Stimulated activated naive CD8-positive, alpha-beta T cell treated with anti-CD3 and anti-CD28 coated beads, Interleukin-15, Interleukin-2, amounts not matched to agents 100 ng/mL and 50 ng/mL, for 24 hours (primary cell): ENCODE data around the gene HNRNPR.
A peak's percentile ranks its signal among the peaks of the same experiment; 100 is the strongest.

ENCODE experiments used
- H3K27ac Mint-ChIP-seq: one replicate; pipeline ENCODE4 v1.8.0; 2021; ENCODE audit warnings: mild to moderate bottlenecking, mixed read lengths
- H3K27me3 Mint-ChIP-seq: one replicate; pipeline ENCODE4 v1.8.0; 2021; ENCODE audit warnings: mixed read lengths
- H3K36me3 Mint-ChIP-seq: one replicate; pipeline ENCODE4 v1.8.0; 2021; ENCODE audit warnings: low read depth, mixed read lengths
- H3K4me1 Mint-ChIP-seq: one replicate; pipeline ENCODE4 v1.8.0; 2021; ENCODE audit warnings: low read depth, mixed read lengths
- H3K4me3 Mint-ChIP-seq: one replicate; pipeline ENCODE4 v1.8.0; 2021; ENCODE audit warnings: mild to moderate bottlenecking, mixed read lengths
- H3K9me3 Mint-ChIP-seq: one replicate; pipeline ENCODE4 v1.8.0; 2021; ENCODE audit warnings: mixed read lengths

The HNRNPR gene

GRCh38 chr1:23371987-23372880, 28.1 kb upstream of the HNRNPR start:
- H3K4me1 Mint-ChIP-seq: peaks cover 20% of the 10 kb centered on the region
- no peak overlapping the region for H3K27ac Mint-ChIP-seq
- no peak overlapping the region for H3K4me3 Mint-ChIP-seq
- H3K9me3 Mint-ChIP-seq: no peaks in the 10 kb centered on the region
- H3K27me3 Mint-ChIP-seq: no peaks in the 10 kb centered on the region
- H3K36me3 Mint-ChIP-seq: no peaks in the 10 kb centered on the region

DNA sequence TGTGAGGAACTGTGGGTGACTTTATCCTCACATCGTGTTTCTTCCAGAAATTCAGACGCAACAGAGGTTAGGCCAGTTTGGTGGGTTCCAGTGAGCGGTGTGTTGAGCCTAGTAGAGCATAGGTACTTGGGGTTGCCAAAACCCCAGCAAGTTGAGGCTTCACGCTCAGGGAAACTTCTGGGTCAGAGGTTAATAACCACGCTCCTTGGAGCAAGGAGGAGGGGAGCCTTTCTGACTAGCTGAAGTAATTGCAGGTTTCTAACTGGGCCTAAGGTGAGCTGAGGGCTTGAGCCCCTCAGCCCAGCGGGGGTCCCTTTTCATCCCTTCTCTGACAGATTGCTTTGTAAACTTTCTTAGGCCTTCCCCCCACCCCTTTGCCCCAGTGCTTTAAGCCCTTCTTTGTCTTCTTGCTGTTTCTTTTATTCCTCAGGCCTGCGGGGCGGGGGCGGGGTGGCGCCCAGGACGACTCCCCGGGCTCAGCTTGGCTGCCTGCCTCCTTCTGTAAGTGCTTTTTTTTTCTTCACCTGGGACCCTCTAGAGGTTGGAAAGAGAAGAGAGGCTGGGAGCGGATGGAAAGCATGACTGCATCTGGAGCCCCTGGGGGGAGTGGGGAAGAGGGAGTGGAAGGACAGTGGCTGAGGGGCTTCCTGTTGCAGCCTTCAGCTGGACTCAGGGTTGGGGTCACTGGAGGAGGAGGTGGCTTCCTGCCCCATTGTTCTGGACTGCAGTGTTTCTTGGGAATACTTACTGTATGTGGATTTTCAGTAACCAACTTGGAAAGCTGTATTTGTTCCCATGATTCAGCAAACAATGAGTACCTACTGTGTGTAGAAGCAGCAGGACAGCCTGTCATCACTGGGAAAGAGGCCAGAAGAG, 26.9 kb upstream of the HNRNPR start:
- peak overlapping the region; percentile 94 for H3K4me3 Mint-ChIP-seq
- peaks cover 12% of the 10 kb centered on the region for H3K36me3 Mint-ChIP-seq
- H3K9me3 Mint-ChIP-seq: no peaks in the 10 kb centered on the region
- no peaks in the 10 kb centered on the region for H3K27me3 Mint-ChIP-seq
- H3K4me1 Mint-ChIP-seq: peaks cover 33% of the 10 kb centered on the region
- H3K27ac Mint-ChIP-seq: no peak overlapping the region

DNA sequence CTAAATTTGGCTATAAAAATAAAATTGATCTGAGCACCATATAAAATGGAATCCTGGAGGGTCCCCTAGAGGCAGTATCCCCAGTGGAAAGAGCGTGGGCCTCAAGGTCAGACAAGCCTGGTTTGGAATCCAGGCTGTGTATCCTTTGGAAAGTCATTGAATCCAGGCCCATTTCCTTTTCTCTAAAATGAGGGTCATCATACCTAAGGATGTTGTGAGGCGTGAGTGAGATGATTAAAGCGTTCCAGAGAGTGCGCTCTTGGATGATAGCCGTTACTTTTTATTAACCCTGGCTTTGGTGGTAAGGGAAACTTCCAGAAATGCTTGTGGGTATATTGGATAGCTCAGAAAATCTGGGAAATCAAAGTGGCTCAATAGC, 26.2 kb upstream of the HNRNPR start:
- Mint-ChIP-seq H3K36me3 (peaks cover 16% of the 10 kb centered on the region), H3K27me3 (no peaks in the 10 kb centered on the region), H3K9me3 (no peaks in the 10 kb centered on the region), H3K4me3 (peak overlapping the region; percentile 94), H3K27ac (no peak overlapping the region), H3K4me1 (peaks cover 35% of the 10 kb centered on the region)

GRCh38 chr1:23369335-23370013, 25.4 kb upstream of the HNRNPR start, which contains the start of gene ZNF436:
TSS of gene ZNF436 (minus strand) at chr1:23369836. CDS start at chr1:23368005, 1,831 bp downstream.
- no peaks in the 10 kb centered on the region for H3K27me3 Mint-ChIP-seq
- H3K36me3 Mint-ChIP-seq: peaks cover 21% of the 10 kb centered on the region
- H3K9me3 Mint-ChIP-seq: no peaks in the 10 kb centered on the region
- H3K4me1 Mint-ChIP-seq: peaks cover 35% of the 10 kb centered on the region
- H3K4me3 Mint-ChIP-seq: peak within 1 kb of the TSS; percentile 94
- peak within 1 kb of the TSS; percentile 99 for H3K27ac Mint-ChIP-seq

DNA sequence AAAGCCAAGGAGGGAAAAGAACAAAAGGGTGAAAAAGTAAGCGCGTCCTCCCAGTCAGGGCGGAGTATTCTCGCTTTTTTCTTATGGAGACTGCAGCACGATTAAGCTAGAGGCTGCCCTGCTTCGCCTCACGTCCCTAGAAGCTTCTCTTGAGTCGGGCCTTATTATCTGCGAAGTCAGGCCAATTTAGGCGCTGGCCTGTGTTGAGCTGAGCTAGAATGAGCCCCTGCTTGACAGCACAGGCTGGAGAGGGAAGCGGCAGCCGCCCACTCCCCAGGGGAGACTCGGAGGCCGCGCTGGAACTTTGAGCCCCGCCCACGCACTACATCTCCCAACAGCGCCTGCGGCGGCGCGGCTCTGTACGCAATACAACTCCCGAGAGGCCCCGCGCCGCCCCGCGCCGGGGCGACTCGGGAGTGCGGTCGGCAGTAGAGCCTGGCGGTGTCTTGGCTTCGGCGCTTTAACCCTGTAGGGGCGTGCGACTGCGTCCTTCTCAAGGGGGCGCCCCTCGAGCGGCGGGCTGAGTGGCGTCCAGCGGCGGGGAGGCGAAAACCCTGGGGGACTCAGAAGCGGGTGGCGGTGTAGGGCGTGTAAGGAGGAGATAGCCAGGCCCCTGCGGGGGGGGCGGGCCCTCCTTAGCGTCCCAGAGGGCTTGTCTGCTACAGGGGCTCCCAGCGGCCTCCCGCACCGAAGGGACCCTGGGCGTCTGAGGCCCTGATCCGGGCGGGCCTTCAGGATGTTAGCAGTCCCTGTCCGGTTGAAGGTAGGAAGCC, 24.7 kb upstream of the HNRNPR start:
- Mint-ChIP-seq H3K27ac (peak overlapping the region; percentile 99), H3K36me3 (peaks cover 29% of the 10 kb centered on the region), H3K9me3 (no peaks in the 10 kb centered on the region), H3K4me3 (peak overlapping the region; percentile 94), H3K27me3 (no peaks in the 10 kb centered on the region), H3K4me1 (peaks cover 35% of the 10 kb centered on the region)

DNA sequence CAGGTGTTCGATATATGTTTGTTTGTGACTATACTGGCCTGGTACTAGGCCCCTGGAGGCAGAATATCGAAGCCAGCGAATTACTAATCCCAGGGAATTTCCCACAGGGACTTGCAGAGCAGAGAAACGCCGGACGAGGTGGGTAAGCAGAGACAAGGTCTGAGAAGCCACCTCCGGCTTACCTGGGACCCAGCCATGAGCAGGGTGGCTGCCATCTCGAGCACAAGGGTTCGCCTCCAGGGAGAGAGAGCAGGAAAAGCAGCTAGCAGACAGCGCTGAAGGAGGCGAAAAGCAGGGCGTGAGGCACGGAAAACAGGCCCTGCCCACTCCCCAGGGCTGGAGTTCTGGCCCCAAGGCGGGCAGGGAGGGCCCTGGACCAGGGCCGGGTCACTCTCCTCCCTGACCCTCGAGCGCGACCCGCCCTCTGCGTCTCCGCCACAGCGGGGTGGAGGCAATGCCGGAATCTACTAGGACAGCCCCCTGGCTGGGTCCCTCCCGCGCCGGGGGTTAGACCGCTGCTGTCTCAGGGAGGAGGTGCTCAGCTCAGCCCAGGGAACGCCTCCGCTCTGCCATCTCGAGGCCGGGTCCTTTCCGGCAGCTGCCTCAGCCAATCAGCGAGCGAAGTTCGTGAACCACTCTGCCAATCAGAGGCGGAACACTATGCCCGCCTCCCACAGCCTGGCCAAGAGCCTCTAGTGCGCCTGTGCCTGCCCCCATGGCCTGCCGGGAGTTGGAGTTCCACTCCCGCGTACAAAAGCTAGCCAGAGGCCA, 23.9 kb upstream of the HNRNPR start:
- H3K4me1 Mint-ChIP-seq: peaks cover 35% of the 10 kb centered on the region
- peak overlapping the region; percentile 94 for H3K4me3 Mint-ChIP-seq
- H3K36me3 Mint-ChIP-seq: peaks cover 36% of the 10 kb centered on the region
- peaks cover 2% of the 10 kb centered on the region for H3K9me3 Mint-ChIP-seq
- H3K27ac Mint-ChIP-seq: peak overlapping the region; percentile 99
- no peaks in the 10 kb centered on the region for H3K27me3 Mint-ChIP-seq

GRCh38 chr1:23367451-23367790, 23.3 kb upstream of the HNRNPR start:
- peaks cover 35% of the 10 kb centered on the region for H3K4me1 Mint-ChIP-seq
- H3K9me3 Mint-ChIP-seq: peaks cover 7% of the 10 kb centered on the region
- peak overlapping the region; percentile 94 for H3K4me3 Mint-ChIP-seq
- peak overlapping the region; percentile 99 for H3K27ac Mint-ChIP-seq
- H3K36me3 Mint-ChIP-seq: peaks cover 42% of the 10 kb centered on the region
- H3K27me3 Mint-ChIP-seq: no peaks in the 10 kb centered on the region

DNA sequence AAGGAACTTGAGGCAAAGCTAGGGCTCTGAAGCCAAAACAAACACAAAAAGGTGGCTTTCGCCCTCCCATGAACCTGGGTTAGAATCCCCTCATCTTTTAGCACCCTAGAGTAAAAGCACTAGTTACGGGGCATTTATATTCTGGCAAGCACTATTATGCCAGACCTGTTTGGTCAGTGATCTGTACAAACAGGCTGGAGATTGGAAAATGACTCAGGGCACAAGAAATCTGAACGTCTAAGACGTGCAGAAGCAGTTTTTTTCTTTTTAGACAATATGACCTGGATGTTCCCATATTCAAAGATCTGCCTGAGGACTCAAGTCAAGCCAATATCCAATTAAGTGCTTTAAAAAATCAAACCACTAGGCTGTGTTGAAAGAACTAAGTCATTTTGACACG, 22.5 kb upstream of the HNRNPR start:
- Mint-ChIP-seq H3K4me3 (peak overlapping the region; percentile 94), H3K9me3 (peaks cover 12% of the 10 kb centered on the region), H3K36me3 (peaks cover 50% of the 10 kb centered on the region), H3K27me3 (no peaks in the 10 kb centered on the region), H3K4me1 (peaks cover 35% of the 10 kb centered on the region), H3K27ac (no peak overlapping the region)

GRCh38 chr1:23366146-23366545, 22.1 kb upstream of the HNRNPR start:
- Mint-ChIP-seq H3K27me3 (no peaks in the 10 kb centered on the region), H3K4me1 (peaks cover 35% of the 10 kb centered on the region), H3K4me3 (no peak overlapping the region), H3K36me3 (peaks cover 55% of the 10 kb centered on the region), H3K9me3 (peaks cover 16% of the 10 kb centered on the region), H3K27ac (no peak overlapping the region)

DNA sequence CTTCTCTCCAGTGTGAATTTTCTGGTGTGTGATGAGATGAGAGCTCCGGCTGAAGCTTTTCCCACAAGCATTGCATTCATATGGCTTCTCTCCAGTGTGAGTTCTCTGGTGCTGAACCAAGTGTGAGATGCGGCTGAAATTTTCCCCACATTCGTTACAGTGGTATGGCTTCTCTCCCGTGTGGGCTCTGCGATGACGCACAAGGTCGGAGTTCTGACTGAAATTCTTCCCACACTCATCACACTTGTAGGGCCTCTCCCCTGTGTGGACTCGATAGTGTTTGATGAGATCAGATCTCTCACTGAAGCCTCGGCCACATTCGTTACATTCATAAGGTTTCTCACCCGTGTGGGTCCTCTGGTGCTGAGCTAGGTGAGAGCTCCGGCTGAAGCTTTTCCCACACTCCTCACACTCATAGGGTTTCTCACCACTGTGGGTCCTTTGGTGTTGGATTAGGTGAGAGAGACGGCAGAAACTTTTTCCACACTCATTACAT, 18.2 kb upstream of the HNRNPR start:
- Mint-ChIP-seq H3K27ac (no peak overlapping the region), H3K9me3 (peaks cover 39% of the 10 kb centered on the region), H3K4me3 (no peak overlapping the region), H3K4me1 (peaks cover 15% of the 10 kb centered on the region), H3K27me3 (no peaks in the 10 kb centered on the region), H3K36me3 (peaks cover 84% of the 10 kb centered on the region)

DNA sequence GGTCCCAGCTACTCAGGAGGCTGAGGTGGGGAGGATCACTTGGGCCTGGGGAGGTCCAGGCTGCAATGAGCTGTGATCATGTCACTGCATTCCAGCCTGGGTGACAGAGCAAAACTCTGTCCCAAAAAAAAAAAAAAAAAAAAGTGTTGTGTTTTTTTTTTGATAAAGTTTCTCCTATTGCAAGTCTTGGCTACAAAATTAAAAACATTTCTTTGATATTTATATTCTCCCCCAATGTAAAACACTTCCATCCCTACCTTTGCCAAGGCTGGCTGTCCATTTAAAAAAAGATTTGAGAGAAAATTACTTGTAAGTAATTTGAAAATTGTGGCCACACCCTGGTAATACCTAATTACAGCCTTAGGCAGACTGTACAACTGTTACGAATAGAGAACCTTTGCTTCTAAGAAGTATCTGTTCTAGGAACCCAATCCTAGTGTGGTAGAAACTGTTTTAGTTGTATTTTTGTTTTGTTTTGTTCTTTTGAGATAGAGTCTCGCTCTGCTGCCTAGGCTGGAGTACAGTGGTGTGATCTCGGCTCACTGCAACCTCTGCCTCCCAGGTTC, 14.3 kb upstream of the HNRNPR start:
- peaks cover 61% of the 10 kb centered on the region for H3K36me3 Mint-ChIP-seq
- no peaks in the 10 kb centered on the region for H3K27me3 Mint-ChIP-seq
- peaks cover 5% of the 10 kb centered on the region for H3K4me1 Mint-ChIP-seq
- peaks cover 39% of the 10 kb centered on the region for H3K9me3 Mint-ChIP-seq
- no peak overlapping the region for H3K4me3 Mint-ChIP-seq
- H3K27ac Mint-ChIP-seq: no peak overlapping the region

DNA sequence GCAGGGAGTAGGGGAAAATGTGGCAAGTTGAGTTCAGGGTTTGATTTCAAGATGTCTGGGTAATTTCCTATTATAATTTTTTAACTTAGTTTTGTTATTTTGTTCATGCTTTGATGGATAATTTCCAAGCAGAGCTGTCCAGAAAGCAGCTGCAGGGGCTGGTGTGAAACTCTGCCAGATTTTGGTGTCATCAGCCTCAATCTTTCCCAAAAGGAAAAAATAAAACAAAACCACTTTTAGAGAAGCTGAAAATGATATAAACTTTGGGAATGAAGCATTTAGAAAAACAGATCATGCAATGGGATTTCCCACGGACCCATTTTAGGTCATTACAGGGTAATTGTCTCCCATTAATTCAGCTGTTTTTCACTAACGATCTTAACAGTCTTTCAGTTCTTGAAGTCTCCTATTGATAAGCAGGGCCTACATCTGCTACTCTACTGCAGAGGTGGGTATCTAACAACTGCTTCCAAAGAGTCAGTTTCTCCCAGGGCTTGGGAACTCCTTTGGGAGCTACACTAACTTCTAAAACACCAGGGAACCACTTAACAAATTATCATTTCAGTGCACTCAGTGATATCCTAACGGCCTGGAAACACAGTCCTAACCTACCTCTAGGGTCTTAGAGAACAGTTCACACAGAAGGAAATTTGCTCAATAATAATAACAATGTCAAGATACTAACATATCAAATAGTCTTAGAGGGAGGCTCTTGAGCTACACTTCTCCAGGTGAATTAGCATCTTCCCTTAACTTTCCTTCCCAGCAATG, 13.2 kb upstream of the HNRNPR start:
- Mint-ChIP-seq H3K27me3 (no peaks in the 10 kb centered on the region), H3K4me1 (peaks cover 5% of the 10 kb centered on the region), H3K27ac (no peak overlapping the region), H3K9me3 (peaks cover 31% of the 10 kb centered on the region), H3K36me3 (peaks cover 50% of the 10 kb centered on the region), H3K4me3 (no peak overlapping the region)
